Measurements from ENCODE around the gene ZBTB39. TPM values are rescaled to one million over a fixed set of nuclear protein-coding genes. Genes with fewer than 3 reads are reported as not detected.

ZBTB39 gene
- total and polyA plus RNA-seq, 2 of the 13 experiments (the other 11 are each of a cell fraction or from before 2014, with no cell fraction given), result 6.5 to 6.9 TPM

DNA sequence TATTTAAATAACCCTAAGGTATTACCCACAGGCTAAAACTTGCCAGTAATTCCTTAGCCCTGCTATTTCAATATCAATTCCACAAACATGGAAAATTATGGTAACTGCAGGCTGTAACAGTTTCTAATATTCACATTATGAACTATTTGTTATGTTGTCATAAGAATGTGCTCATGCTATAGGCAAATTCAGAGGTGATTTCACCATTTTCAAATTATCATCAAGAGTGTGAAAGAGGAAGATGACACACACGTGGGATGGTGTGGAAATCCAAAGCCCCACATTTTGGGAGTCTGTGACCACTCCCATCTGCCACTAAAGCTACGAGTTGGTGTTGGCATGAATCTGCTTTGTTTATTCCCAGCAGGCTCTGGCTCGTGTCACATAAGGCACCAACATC lies 49.5 kb upstream of the ZBTB39 start:
- WGBS (ENCODE audit: low lambda C conversion rate), result 86% methylated on average over 3 of the region's 3 CpGs
- POLR2A ChIA-PET, result no interaction called here
- CTCF ChIA-PET (ENCODE audit: low intra/inter-chr PET ratio, low total read pairs), result no interaction called here
- no peaks in the 10 kb centered on the region for H3K9me3 ChIP-seq (ENCODE audit: low read length)
- H2AFZ ChIP-seq (ENCODE audit: low read length), result no peak overlapping the region
- no peak overlapping the region for H3K4me3 ChIP-seq (replicated peaks in 1 of 3; ENCODE audit: insufficient read depth in 1 of 3, low read depth in 2 of 3, low read length in 3 of 3)
- no peak overlapping the region for H3K9ac ChIP-seq (ENCODE audit: insufficient read depth, low read depth, low read length)
- no peak overlapping the region for H3K4me2 ChIP-seq (ENCODE audit: low read depth, low read length)
- in situ Hi-C loops (cut with HindIII; ENCODE audit: extremely low pct_ligation_motif_present, low pct_unique_long_range_greater_than_20kb), result no loop called here
- ATAC-seq, result no peak
- DNase-seq (ENCODE audit: low spot score), result no peak
- H3K4me1 ChIP-seq (ENCODE audit: insufficient read depth, low read length), result peaks cover 7% of the 10 kb centered on the region
- no peak for FAIRE-seq
- no TSS peak for BruUV-seq (replicated peaks)
- H3K36me3 ChIP-seq (replicated peaks in 1 of 2; ENCODE audit: control insufficient read depth in 1 of 2, insufficient read depth in 2 of 2, low read length in 2 of 2), result peaks cover 7 to 24% of the 10 kb centered on the region in 2 experiments
- no peaks in the 10 kb centered on the region for H3K27me3 ChIP-seq (ENCODE audit: control insufficient read depth in 1 of 2, insufficient read depth in 2 of 2, low read length in 2 of 2)
- intact Hi-C loops (cut with micrococcal nuclease; ENCODE audit: unreplicated experiment), result no loop called here
- no peaks in the 10 kb centered on the region for H3K79me2 ChIP-seq (ENCODE audit: insufficient read depth, low read length)
- H4K20me1 ChIP-seq (ENCODE audit: insufficient read depth, low read length), result no peaks in the 10 kb centered on the region
- H3K27ac ChIP-seq (ENCODE audit: extremely low read length, insufficient read depth, low read length), result no peak overlapping the region
- TF ChIP-seq ZNF44 (CRISPR knock-in tag; IDR thresholded peaks at IDR 0.05), result no peak
- no peak for TF ChIP-seq ZNF468 (CRISPR knock-in tag; IDR thresholded peaks at IDR 0.05)
- no peak for TF ChIP-seq DMAP1 (CRISPR knock-in tag; IDR thresholded peaks at IDR 0.05)
- TF ChIP-seq, protein P1, sequence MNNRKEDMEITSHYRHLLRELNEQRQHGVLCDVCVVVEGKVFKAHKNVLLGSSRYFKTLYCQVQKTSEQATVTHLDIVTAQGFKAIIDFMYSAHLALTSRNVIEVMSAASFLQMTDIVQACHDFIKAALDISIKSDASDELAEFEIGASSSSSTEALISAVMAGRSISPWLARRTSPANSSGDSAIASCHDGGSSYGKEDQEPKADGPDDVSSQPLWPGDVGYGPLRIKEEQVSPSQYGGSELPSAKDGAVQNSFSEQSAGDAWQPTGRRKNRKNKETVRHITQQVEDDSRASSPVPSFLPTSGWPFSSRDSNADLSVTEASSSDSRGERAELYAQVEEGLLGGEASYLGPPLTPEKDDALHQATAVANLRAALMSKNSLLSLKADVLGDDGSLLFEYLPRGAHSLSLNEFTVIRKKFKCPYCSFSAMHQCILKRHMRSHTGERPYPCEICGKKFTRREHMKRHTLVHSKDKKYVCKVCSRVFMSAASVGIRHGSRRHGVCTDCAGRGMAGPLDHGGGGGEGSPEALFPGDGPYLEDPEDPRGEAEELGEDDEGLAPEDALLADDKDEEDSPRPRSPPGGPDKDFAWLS (CRISPR knock-in tag; IDR thresholded peaks at IDR 0.05; ENCODE audit: borderline replicate concordance), result no peak
- no peak for TF ChIP-seq IRF2 (CRISPR knock-in tag; IDR thresholded peaks at IDR 0.05)
- no peak for TF ChIP-seq NKX3-1 (CRISPR knock-in tag; IDR thresholded peaks at IDR 0.05)
- no peak for TF ChIP-seq ZNF234 (CRISPR knock-in tag; conservative IDR thresholded peaks at IDR 0.05)
- no peak for TF ChIP-seq SIX1 (CRISPR knock-in tag; IDR thresholded peaks at IDR 0.05; ENCODE audit: borderline replicate concordance)
- no peak for TF ChIP-seq ZKSCAN8 (CRISPR knock-in tag; IDR thresholded peaks at IDR 0.05; ENCODE audit: borderline replicate concordance)
- no peak for TF ChIP-seq ZNF615 (CRISPR knock-in tag; IDR thresholded peaks at IDR 0.05; ENCODE audit: borderline replicate concordance)
- TF ChIP-seq, protein P2, sequence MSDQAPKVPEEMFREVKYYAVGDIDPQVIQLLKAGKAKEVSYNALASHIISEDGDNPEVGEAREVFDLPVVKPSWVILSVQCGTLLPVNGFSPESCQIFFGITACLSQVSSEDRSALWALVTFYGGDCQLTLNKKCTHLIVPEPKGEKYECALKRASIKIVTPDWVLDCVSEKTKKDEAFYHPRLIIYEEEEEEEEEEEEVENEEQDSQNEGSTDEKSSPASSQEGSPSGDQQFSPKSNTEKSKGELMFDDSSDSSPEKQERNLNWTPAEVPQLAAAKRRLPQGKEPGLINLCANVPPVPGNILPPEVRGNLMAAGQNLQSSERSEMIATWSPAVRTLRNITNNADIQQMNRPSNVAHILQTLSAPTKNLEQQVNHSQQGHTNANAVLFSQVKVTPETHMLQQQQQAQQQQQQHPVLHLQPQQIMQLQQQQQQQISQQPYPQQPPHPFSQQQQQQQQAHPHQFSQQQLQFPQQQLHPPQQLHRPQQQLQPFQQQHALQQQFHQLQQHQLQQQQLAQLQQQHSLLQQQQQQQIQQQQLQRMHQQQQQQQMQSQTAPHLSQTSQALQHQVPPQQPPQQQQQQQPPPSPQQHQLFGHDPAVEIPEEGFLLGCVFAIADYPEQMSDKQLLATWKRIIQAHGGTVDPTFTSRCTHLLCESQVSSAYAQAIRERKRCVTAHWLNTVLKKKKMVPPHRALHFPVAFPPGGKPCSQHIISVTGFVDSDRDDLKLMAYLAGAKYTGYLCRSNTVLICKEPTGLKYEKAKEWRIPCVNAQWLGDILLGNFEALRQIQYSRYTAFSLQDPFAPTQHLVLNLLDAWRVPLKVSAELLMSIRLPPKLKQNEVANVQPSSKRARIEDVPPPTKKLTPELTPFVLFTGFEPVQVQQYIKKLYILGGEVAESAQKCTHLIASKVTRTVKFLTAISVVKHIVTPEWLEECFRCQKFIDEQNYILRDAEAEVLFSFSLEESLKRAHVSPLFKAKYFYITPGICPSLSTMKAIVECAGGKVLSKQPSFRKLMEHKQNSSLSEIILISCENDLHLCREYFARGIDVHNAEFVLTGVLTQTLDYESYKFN (CRISPR knock-in tag; conservative IDR thresholded peaks at IDR 0.05), result no peak
- no peak for TF ChIP-seq ZSCAN31 (CRISPR knock-in tag; IDR thresholded peaks at IDR 0.05; ENCODE audit: low read depth)
- TF ChIP-seq, protein P3, sequence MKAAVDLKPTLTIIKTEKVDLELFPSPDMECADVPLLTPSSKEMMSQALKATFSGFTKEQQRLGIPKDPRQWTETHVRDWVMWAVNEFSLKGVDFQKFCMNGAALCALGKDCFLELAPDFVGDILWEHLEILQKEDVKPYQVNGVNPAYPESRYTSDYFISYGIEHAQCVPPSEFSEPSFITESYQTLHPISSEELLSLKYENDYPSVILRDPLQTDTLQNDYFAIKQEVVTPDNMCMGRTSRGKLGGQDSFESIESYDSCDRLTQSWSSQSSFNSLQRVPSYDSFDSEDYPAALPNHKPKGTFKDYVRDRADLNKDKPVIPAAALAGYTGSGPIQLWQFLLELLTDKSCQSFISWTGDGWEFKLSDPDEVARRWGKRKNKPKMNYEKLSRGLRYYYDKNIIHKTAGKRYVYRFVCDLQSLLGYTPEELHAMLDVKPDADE (CRISPR knock-in tag; IDR thresholded peaks at IDR 0.05), result no peak
- TF ChIP-seq MTA3 (CRISPR knock-in tag; IDR thresholded peaks at IDR 0.05), result no peak
- no peak for TF ChIP-seq MED8 (CRISPR knock-in tag; IDR thresholded peaks at IDR 0.05; ENCODE audit: insufficient replicate concordance)
- no peak for TF ChIP-seq MIXL1 (CRISPR knock-in tag; IDR thresholded peaks at IDR 0.05)
- TF ChIP-seq ZNF747 (CRISPR knock-in tag; IDR thresholded peaks at IDR 0.05; ENCODE audit: borderline replicate concordance), result no peak
- TF ChIP-seq, protein P4, sequence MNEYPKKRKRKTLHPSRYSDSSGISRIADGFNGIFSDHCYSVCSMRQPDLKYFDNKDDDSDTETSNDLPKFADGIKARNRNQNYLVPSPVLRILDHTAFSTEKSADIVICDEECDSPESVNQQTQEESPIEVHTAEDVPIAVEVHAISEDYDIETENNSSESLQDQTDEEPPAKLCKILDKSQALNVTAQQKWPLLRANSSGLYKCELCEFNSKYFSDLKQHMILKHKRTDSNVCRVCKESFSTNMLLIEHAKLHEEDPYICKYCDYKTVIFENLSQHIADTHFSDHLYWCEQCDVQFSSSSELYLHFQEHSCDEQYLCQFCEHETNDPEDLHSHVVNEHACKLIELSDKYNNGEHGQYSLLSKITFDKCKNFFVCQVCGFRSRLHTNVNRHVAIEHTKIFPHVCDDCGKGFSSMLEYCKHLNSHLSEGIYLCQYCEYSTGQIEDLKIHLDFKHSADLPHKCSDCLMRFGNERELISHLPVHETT (CRISPR knock-in tag; conservative IDR thresholded peaks at IDR 0.05), result no peak
